HEK293T (cell line): ENCODE measurements around the gene LRRC28.

ENCODE experiments used
- NFRKB ChIP-seq: fragments of 450-650 bp; IDR thresholded peaks from 2 replicates; pipeline ENCODE4 v1.6.1; 2016; ENCODE audit warnings: mild to moderate bottlenecking, moderate library complexity
- SP1 ChIP-seq: fragments of 450-650 bp; IDR thresholded peaks from 2 replicates; pipeline ENCODE4 v1.6.1; 2017
- SUZ12 ChIP-seq: fragments of 450-650 bp; IDR thresholded peaks from 2 replicates; pipeline ENCODE4 v1.6.1; 2016; ENCODE audit warnings: mild to moderate bottlenecking
- TF ChIP-seq, protein P1 (sequence below): fragments of 450-650 bp; IDR thresholded peaks from 2 replicates; pipeline ENCODE4 v1.6.1; 2016

DNA sequence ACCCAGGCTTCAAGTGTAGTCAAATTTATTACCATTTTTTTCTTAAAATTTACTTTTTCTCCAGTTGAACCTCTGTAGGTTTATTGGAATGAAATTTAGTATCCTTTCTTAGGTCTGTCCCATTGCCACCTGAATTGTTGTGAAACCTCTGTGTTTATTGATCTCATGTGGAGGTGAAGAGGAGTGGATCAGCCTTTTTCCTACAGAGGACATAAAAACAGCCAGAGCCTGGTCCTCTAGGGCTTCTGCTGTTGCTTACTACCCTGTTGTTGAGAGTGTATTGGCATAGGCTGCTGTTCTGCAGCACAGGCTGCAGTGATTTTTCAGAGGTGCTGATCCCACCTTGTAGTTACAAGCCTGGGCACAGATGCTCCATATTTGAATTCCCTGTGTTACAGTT lies 44.6 kb downstream of the LRRC28 start:
- TF ChIP-seq NFRKB: no peak
- TF ChIP-seq, protein P1, sequence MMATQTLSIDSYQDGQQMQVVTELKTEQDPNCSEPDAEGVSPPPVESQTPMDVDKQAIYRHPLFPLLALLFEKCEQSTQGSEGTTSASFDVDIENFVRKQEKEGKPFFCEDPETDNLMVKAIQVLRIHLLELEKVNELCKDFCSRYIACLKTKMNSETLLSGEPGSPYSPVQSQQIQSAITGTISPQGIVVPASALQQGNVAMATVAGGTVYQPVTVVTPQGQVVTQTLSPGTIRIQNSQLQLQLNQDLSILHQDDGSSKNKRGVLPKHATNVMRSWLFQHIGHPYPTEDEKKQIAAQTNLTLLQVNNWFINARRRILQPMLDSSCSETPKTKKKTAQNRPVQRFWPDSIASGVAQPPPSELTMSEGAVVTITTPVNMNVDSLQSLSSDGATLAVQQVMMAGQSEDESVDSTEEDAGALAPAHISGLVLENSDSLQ: no peak
- no peak for TF ChIP-seq SP1
- no peak for TF ChIP-seq SUZ12
